ENCODE data around the gene MACROD2. TPM values are rescaled to one million over a fixed set of nuclear protein-coding genes. Genes with fewer than 3 reads are reported as not detected.

The MACROD2 gene
- total RNA-seq, 4 donors from 2014 or later: 12.6 to 60.3 (median 18.9) TPM

DNA sequence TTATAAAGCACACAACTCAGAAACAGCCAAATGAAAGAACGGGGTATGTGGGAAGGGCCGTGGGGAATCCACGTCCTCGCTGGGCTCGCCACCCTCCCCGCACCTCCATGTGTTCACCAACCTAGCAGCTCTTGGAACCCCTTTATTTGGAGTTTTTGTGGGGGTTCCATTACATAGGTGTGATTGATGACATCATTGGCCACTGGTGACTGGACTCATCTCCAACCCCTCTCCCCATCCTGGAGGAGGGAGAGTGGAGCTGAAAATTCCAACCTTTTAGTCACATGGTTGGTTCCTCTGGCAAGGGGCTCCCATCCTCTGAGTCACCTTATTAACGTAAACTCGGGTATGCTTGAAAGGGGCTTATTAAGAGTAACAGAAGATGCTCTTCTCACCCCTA is 934.1 kb downstream of the MACROD2 start:
- no peaks in the 10 kb centered on the region for H3K27me3 ChIP-seq
- H3K4me3 ChIP-seq: no peak overlapping the region
- no peaks in the 10 kb centered on the region for H3K9me3 ChIP-seq
- peaks cover 4% of the 10 kb centered on the region for H3K4me1 ChIP-seq
- DNase-seq (ENCODE audit: low spot score in 2 of 2): no peak
- TF ChIP-seq POLR2AphosphoS5 (IDR thresholded peaks at IDR 0.05) (no peak), POLR2A (IDR thresholded peaks at IDR 0.05) (no peak), CTCF (IDR thresholded peaks at IDR 0.05) (no peak), EP300 (IDR thresholded peaks at IDR 0.05) (no peak)
- no peak overlapping the region for H3K27ac ChIP-seq
- H3K36me3 ChIP-seq: no peaks in the 10 kb centered on the region
- 92% methylated on average over 8 of the region's 8 CpGs for WGBS

DNA sequence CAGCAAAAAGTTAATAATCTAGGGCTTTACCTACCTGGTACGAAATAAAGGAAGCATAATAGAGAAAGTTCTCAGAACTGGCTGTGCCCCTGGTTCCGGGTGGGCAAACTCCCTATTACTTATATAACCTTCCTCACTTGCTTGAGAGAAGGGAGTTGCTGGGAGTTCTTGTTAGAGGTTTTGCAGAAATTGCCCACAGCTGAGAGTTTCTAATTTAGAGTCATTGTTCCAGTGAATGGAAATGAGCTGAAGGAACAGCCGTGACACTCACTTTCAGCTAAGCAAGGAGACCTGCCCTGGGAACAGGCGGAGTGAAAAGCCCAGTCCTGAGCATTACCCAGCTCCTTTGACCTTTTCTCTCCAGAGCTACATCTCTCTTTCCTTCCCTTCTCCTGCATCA is 936.7 kb downstream of the MACROD2 start:
- Histone ChIP-seq H3K4me3 (no peak overlapping the region), H3K4me1 (no peaks in the 10 kb centered on the region), H3K27ac (no peak overlapping the region), H3K36me3 (no peaks in the 10 kb centered on the region), H3K9me3 (no peaks in the 10 kb centered on the region), H3K27me3 (no peaks in the 10 kb centered on the region)
- WGBS: 97% methylated on average over 4 of the region's 4 CpGs
- DNase-seq (ENCODE audit: low spot score in 2 of 2): no peak
- TF ChIP-seq EP300 (IDR thresholded peaks at IDR 0.05) (no peak), POLR2A (IDR thresholded peaks at IDR 0.05) (no peak), POLR2AphosphoS5 (IDR thresholded peaks at IDR 0.05) (no peak), CTCF (IDR thresholded peaks at IDR 0.05) (no peak)

DNA sequence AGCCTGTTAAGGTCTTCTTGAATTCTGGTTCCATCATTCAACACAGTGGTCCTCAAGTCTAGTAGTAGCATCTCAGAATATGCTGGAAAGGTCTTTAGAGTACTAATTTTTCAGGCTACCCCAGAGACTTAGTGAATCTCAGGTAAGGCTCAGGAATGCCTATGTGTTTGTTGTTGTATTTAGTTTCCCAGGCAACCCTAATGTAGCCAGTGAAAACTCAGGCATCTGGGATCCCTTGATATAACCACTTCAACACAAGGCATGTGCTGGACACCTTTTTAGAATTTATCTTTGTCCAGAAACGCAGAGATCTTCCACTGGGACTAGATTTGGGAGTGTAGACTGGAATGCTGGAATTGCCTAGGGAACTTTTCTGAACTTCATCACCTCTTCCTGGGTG is 940.0 kb downstream of the MACROD2 start:
- H3K9me3 ChIP-seq: no peaks in the 10 kb centered on the region
- H3K36me3 ChIP-seq: no peaks in the 10 kb centered on the region
- TF ChIP-seq EP300 (IDR thresholded peaks at IDR 0.05) (no peak), POLR2A (IDR thresholded peaks at IDR 0.05) (no peak), CTCF (IDR thresholded peaks at IDR 0.05) (no peak), POLR2AphosphoS5 (IDR thresholded peaks at IDR 0.05) (no peak)
- H3K4me1 ChIP-seq: no peaks in the 10 kb centered on the region
- no peaks in the 10 kb centered on the region for H3K27me3 ChIP-seq
- no peak for DNase-seq (ENCODE audit: low spot score in 2 of 2)
- H3K4me3 ChIP-seq: no peak overlapping the region
- H3K27ac ChIP-seq: no peak overlapping the region
- 42% methylated on average over 1 of the region's 1 CpG for WGBS

- WGBS: 92% methylated on average over 3 of the region's 3 CpGs
- Histone ChIP-seq H3K9me3 (no peaks in the 10 kb centered on the region), H3K4me3 (no peak overlapping the region), H3K27me3 (no peaks in the 10 kb centered on the region), H3K27ac (no peak overlapping the region), H3K4me1 (no peaks in the 10 kb centered on the region), H3K36me3 (no peaks in the 10 kb centered on the region)
- DNase-seq (ENCODE audit: low spot score in 2 of 2): no peak
- TF ChIP-seq EP300 (IDR thresholded peaks at IDR 0.05) (no peak), POLR2AphosphoS5 (IDR thresholded peaks at IDR 0.05) (no peak), CTCF (IDR thresholded peaks at IDR 0.05) (no peak), POLR2A (IDR thresholded peaks at IDR 0.05) (no peak)
Observed at GRCh38 chr20:14937021-14937420, 941.7 kb downstream of the MACROD2 start.

DNA sequence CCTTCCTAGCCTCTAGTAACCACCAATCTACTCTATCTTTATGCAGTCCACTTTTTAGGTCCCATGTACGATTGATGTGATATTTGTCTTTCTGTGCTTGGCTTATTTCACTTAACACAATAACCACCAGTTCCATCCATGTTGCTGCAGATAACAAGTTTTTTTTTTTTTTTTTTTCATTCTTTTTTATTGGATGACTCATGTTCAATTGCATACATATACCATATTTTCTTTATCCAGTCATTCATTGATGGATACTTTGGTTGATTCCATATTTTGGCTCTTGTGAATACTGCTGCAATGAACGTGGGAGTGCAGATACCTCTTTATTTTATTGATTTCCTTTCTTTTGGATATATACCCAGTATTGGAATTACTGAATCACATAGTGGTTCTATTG is 942.5 kb downstream of the MACROD2 start:
- WGBS: 86% methylated on average over 2 of the region's 2 CpGs
- Histone ChIP-seq H3K36me3 (no peaks in the 10 kb centered on the region), H3K27me3 (no peaks in the 10 kb centered on the region), H3K4me1 (no peaks in the 10 kb centered on the region), H3K4me3 (no peak overlapping the region), H3K27ac (no peak overlapping the region), H3K9me3 (no peaks in the 10 kb centered on the region)
- TF ChIP-seq EP300 (IDR thresholded peaks at IDR 0.05): no peak
- no peak for TF ChIP-seq CTCF (IDR thresholded peaks at IDR 0.05)
- TF ChIP-seq POLR2A (IDR thresholded peaks at IDR 0.05): no peak
- no peak for TF ChIP-seq POLR2AphosphoS5 (IDR thresholded peaks at IDR 0.05)
- DNase-seq (ENCODE audit: low spot score in 2 of 2): no peak

Measured in suprapubic skin (tissue), 4 donors.